Measurements from ENCODE around the gene DNAH9.

DNA sequence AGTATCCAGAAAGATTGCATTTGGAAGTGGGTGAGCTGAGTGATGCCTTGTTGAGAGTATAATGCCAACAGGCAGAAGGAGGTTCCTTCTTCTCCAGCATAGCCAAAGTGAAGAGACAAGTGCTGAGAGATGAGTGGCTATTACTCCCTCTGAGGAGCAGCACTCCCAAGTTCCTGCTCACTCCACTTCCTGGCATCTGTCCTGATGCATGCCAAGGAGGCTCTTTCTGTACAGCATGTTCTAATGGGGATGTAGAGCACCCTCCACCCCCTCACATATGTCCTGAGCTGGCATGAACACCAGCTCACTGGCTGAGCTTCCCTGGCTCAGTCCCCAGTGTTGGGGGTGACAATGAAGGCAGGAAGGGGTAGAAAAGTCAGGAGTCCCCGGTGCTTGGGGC lies 44.2 kb upstream of the DNAH9 start:
- TF ChIP-seq POLR2A (IDR thresholded peaks at IDR 0.05) = no peak
- TF ChIP-seq, protein P1, sequence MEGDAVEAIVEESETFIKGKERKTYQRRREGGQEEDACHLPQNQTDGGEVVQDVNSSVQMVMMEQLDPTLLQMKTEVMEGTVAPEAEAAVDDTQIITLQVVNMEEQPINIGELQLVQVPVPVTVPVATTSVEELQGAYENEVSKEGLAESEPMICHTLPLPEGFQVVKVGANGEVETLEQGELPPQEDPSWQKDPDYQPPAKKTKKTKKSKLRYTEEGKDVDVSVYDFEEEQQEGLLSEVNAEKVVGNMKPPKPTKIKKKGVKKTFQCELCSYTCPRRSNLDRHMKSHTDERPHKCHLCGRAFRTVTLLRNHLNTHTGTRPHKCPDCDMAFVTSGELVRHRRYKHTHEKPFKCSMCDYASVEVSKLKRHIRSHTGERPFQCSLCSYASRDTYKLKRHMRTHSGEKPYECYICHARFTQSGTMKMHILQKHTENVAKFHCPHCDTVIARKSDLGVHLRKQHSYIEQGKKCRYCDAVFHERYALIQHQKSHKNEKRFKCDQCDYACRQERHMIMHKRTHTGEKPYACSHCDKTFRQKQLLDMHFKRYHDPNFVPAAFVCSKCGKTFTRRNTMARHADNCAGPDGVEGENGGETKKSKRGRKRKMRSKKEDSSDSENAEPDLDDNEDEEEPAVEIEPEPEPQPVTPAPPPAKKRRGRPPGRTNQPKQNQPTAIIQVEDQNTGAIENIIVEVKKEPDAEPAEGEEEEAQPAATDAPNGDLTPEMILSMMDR (IDR thresholded peaks at IDR 0.05) = no peak
